Adrenal gland (tissue), 5 donors: ENCODE data around the gene SNAI3.

ENCODE experiments used
- CTCF ChIP-seq, 6 experiments: fragments of 450-650 bp in 4 of 6; fragments of 200-600 bp in 2 of 6; sonication (generic) in 1 of 6; IDR thresholded peaks; 1 replicate in 5 of 6; 2 replicates in 1 of 6; pipeline versions ENCODE4 v1.5.1 to v1.8.0; 2016 to 2021; ENCODE audit warnings: antibody characterized with exemption in 6 of 6, mild to moderate bottlenecking in 2 of 6, moderate library complexity in 1 of 6
- POLR2A ChIP-seq, 2 donors: fragments of 450-650 bp; IDR thresholded peaks; one replicate each; pipeline ENCODE4 v1.6.1; 2017; ENCODE audit warnings: antibody characterized with exemption in 2 of 2, mild to moderate bottlenecking in 2 of 2, moderate library complexity in 1 of 2
- donor health status: DM: no; HTN: no; CAD: no.

GRCh38 chr16:88646345-88647034, 39.8 kb downstream of the SNAI3 start:
- TF ChIP-seq CTCF (IDR thresholded peaks at IDR 0.05) (no peak), POLR2A (IDR thresholded peaks at IDR 0.05) (no peak)
